Raji (cell line): ENCODE measurements around the gene DGUOK.

Source experiments
- POLR2A ChIP-seq: IDR thresholded peaks from 2 replicates; pipeline ENCODE4 v1.6.1; 2011; ENCODE audit warnings: low read depth, low read length, control low read depth; ENCODE audit not compliant: insufficient read depth

The DGUOK gene

GRCh38 chr2:73933194-73933593, 6.5 kb downstream of the DGUOK start:
- TF ChIP-seq POLR2A, result no peak

DNA sequence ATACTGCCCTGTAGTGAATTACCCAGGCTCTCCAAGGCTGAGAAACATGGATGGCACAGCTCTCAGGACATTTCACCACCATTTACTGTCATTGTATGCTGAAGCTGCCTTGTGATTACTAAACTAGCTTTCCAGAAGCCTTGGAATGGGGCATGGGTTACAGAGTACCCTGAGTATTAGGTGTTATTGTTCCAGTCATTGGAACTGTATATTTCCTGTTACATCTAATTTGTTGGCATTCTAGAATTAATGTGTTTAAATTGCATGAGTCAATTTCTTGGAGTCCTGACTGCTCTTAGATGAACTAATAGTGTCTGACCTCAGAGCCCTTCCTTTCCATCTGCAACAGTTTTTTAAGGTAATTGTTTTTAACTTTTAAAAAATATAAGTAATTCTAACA, 9.0 kb downstream of the DGUOK start:
- TF ChIP-seq POLR2A, result no peak

DNA sequence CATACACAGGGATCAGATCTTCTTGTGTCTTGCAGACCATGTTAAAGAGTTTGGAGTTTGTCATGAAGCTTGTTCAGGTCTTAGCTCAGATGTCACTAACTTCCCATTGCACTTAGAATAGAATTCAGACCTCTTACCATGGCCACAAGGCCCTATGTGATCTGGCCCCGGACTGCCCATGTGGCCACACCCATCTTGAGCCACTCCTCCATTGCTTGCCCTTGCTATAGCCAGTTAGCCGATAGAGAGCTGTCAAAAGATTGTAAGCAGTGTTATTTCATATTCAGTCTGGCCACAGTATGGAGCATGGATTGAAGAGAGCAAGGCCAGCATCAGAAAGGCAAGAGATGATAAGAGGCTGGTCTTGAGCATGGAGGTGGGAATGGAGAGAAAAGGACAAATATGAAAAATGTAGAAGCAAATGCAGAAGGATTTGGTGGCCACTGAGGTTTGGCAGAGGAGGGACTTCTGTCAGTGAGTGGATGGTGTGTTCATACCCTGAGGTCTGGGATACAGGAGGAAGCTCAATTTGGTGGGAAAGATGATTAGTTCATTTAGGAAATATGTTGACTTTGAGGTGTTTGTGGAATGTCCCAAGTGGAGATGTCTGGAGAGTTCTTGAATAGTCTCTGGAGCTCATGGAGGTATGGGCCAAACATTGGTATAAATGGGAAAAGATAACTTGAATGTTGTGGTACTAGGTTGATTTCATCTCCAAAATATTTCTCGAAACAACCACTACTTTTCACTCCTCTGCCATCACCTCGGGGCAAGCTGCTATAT, 10.6 kb downstream of the DGUOK start:
- no peak for TF ChIP-seq POLR2A

- no peak for TF ChIP-seq POLR2A
Measured at GRCh38 chr2:73937899-73938298, 11.2 kb downstream of the DGUOK start.

GRCh38 chr2:73938718-73939352, 12.2 kb downstream of the DGUOK start:
- TF ChIP-seq POLR2A, result no peak

DNA sequence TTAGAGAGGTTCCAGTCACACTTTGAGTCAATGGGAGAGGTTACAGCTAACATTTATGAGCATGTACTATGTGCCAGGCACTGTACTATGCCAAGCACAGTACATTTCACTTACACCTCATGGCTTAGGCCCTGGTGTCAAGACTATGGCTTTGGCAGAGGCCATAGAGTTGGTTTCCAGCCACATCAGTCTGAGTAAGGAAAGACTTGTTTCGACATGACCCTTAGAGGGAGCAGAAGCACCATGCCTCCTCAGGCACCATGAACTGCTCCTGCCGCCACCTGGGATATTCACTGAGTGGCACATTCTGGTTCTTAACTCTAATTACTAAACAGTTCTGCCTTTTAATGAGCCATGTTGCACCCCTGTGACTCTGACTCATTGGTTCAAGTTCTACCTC, 12.7 kb downstream of the DGUOK start:
- TF ChIP-seq POLR2A, result no peak

DNA sequence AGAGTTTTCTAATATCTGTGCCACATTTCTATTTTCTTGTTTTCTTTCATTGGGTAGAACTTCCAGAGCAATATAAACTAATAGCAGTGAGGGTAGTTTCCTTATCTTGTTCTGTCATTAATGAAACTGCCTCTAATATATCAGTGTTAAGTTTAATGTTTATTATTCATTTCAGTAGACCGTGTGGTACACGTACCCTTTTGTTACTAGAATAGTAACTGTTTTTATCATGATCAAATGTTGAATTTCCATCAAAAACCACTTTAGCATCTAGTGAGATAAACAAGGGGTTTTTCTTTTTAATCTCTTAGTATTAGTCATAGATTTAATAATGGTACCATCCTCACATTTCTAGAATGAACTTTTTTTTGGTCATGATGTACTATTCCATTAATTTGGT, 16.0 kb downstream of the DGUOK start:
- no peak for TF ChIP-seq POLR2A

DNA sequence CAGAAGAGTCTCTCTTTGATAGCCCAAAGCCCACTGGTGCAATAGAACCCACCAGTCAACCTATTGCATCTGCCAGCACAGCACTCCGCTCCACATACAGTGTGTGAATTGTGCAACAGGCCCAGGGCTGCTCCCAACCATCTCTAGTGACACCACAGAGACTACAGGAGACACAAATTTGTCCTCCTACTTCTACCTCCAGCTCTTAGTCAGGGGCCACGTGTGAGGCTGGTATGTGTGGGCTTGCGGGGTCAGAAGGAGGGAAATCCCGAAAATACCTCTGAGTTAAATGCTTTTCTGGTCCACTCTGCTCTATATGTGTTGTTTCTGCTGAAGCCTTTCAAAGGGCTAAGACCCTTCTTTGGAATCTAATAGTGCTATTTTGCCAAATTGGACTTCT, 18.0 kb downstream of the DGUOK start:
- no peak for TF ChIP-seq POLR2A

DNA sequence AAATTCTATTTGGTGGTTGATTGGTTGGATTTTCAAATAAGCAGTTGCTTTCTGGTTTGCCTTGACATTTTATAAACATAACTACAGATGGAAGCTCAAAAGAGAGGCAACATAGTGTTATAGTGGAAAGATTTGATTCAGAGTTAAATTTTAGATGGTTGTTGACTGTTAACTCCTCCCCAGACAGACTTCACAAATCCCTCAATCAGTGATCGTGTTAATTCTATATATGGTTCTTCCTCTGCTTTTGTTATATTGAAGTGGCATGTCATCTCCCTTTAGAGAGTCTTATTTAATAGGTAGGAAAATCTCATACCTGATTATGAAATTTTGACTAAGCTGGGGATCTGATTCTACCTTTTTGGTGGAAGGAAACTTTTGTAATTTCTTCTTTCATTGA, 19.5 kb downstream of the DGUOK start:
- TF ChIP-seq POLR2A, result no peak

DNA sequence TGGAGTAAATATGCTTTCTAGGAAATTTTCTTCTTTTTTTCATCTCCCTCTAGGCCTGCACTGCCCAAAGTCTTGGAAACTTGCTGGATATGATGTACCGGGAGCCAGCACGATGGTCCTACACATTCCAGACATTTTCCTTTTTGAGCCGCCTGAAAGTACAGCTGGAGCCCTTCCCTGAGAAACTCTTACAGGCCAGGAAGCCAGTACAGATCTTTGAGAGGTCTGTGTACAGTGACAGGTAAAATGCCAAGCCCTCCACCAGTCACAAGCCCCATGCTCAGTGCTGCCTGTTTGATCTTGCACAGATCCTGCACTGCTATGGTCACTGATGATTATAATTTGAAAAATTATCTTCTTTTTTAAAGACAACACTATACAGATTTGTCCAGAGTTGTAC, 20.0 kb downstream of the DGUOK start:
- TF ChIP-seq POLR2A, result no peak

DNA sequence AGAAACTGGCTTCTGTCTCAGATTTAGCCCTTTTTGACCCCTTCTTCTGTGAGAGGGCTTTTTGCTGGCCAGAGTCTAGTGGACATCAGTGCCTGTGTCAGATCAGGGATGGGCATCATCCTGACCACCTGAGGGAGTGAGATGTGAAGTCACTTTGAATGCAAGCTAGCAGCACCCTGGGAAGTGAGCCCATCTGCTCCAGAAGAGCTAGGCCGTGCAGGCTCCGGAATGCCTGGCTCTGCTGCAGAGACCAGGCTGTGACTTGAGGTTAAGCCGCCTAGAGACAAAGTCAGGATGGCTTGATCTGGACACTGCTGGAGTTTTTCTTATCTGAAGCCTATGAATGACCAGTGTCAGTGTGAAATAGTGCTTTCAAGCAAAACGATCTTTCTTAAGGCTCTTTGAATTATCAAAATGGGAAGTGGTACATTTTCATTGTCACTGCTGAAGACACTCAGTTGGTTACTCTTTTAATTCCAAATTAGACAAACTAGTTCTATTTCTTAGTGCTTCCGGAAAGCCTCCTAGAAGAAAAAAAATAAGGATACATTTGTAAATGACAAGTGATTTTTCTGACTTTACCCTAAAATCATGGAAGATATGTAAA, 20.8 kb downstream of the DGUOK start:
- no peak for TF ChIP-seq POLR2A

- TF ChIP-seq POLR2A, result no peak
Measured at GRCh38 chr2:73949802-73950201, 23.1 kb downstream of the DGUOK start.

DNA sequence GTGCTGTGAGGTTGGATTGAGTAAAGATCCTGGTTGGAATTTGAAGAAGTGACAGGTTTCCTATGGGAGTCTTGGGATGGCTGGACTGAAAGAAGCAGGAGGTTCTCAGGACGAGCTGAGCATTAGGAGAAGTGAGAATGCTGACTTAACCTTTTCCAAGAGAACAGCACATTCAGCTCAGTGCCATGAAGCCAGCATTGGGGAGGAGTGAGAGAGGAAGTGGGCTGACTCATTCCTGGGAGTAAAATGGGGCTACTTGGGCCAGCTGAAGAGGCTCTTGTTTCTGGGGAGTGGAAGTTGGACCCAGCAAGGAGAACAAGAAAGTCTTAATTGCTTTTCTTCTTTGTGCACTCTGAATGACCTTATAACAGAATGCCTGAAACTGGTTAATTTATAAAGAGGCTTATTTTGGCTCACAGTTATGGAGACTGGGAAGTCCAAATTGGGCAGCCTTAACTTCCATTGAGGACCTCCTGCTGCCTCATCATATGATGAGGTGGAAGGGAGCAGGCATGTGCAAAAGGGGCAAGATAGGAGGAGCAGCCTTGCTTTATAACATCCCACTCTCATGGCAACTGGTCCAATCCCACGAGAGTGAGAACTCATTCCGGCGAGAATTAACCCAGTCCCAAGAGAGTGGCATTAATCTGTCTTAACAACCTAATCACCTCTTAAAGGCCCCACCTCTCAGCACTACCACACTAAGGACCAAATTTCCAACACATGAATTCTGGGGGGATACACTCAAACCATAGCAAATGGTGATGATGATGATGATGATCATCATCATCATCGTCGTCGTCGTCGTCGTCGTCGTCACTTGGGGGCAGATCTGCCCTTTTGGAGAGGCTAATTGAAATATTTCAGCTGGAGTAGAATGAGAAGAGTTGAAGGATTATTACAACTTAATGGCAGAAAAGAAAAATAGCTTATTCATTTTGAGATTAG, 26.1 kb downstream of the DGUOK start:
- TF ChIP-seq POLR2A, result no peak

- TF ChIP-seq POLR2A, result no peak
Measured at GRCh38 chr2:73956218-73956865, 29.7 kb downstream of the DGUOK start.

DNA sequence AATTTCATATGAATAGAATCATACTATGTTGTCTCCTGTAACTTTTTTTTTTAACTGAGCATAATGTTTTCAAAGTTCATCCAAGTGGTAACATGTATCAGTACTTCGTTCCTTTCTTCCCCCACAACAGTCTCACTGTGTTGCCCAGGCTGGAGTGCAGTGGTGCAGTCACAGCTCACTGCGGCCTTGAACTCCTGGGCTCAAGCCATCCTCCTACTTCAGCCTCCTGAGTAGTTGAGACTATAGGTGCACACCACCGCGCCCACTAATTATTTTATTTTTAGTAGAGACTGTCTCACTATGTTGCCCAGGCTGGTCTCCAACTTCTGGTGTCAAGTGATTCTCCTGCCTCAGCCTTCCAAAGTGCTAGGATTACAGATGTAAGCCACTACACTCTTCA, 34.6 kb downstream of the DGUOK start:
- no peak for TF ChIP-seq POLR2A
